Jurkat, Clone E6-1 (cell line): ENCODE data around the gene TBC1D14.
A peak's percentile ranks its signal among the peaks of the same experiment; 100 is the strongest.

Experiments used
- DNase-seq: peaks from one replicate; pipeline ENCODE4 v3.0.0-alpha.2; 2011; ENCODE audit warnings: low read depth, low spot score
- H3K4me3 ChIP-seq: 2 replicates; pipeline ENCODE4 v1.5.1; 2011; ENCODE audit warnings: mild to moderate bottlenecking, low read length, control low read depth, moderate library complexity

Gene TBC1D14

DNA sequence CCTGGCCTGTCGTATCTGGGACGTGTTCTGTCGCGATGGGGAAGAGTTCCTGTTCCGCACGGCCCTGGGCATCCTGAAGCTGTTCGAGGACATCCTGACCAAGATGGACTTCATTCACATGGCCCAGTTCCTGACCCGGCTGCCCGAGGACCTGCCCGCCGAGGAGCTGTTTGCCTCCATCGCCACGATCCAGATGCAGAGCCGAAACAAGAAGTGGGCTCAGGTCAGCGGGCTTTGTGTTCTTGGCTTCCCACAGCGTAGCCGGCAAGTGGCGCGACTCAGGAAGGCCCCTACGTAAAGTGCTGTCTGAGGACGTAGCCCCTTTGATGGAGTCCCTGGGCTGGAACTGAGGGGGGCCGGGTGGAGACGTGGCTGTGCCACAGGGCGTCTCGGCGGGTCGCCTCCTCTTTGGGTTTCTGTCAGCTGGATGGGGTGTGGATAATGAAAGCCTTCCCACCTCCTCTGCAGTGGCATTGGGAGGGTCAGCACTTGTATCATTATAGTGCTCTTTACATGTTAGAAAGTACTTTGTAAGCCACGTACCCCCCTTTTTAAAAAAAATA, 115.5 kb downstream of the TBC1D14 start:
- H3K4me3 ChIP-seq: no peak overlapping the region
- DNase-seq: no peak

DNA sequence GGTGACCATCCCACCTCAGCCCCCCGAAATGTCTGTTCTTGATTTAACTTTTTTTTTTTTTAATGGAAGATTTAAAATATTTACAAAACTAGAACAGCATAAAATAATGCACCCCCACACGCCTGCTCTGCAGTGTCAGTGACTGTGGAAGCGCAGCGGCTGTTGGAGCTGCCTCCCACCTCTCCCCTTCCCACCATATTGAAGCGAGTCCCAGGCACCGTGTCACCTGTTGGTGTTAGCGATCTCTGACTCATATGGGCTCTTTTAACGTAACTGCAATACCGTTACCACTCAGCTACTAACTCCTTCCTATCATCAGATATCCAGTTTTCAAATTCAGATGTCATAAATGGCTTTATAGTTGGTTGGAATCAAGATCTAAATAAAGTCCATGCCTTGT, 116.5 kb downstream of the TBC1D14 start:
- no peak overlapping the region for H3K4me3 ChIP-seq

DNA sequence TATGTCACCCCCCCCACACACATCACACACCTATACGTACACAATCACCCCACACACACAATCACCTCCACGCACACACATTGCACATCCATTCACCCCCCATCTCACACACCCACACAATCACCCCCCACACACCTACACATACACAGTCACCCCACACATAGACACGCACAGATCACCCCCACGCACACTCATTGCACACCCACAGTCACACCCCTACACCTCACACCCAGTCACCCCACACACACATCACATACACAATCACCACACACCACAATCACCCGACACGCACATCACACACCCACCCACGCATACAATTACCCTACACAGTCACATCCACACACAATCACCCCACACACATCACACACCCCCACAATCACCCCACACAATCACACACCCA, 117.7 kb downstream of the TBC1D14 start:
- no peak overlapping the region for H3K4me3 ChIP-seq
- DNase-seq: no peak

More for the DNA sequence above, 116.5 kb downstream of the TBC1D14 start:
- no peak for DNase-seq

DNA sequence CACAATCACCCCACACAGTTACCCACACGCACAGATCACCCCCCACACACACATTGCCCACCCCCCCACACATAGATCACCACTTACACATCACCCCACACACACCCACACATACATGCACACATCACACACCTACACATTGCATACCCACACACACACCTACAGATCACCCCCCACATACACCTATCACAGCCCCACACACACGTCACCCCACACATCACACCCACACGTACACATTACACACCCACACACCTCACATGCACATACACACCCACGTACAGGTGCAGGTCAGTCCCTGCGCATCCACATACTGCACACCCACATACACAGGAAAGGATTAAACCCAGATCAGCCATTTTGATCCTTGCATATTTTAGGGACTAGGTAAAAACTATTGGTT, 118.3 kb downstream of the TBC1D14 start:
- DNase-seq: no peak
- H3K4me3 ChIP-seq: no peak overlapping the region

DNA sequence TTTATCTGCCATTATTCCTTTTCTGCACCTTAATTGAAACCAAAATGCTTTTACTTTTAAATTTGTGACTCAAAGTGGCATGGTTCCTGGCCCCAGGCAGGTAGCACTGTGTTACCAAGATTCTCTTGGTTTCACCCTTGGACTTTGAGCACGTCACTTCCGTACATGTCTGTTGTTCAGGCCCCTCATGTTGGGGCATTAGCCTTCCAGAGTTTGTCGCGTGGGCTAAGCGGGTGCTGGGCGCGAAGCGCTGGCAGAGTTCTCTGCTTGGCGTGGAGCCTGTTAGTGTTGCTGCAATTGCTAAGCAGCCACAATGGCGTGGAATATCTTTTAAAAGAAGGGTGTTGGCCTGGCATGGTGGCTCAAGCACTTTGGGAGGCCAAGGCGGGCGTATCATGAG, 119.6 kb downstream of the TBC1D14 start:
- H3K4me3 ChIP-seq: no peak overlapping the region
- DNase-seq: no peak

DNA sequence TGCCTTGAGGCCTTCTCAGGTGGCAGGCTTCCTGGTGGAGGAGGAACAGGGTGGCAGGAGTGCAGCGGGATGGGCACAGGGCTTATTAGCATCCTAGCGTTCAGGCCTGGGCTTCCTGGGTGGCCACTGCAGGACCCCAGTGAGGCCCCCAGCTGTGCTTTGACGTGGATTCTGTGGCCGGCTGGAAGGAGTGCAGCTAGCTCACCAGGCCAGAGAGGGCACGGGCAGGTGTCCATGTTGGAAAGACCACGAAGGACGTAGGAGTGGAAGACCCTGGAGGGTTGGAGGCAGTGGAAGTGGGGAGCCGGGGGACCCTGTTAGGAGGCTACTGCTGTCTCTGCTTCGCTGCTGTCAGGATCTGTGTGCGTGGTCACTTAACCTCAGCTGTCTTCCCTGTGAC, 120.3 kb downstream of the TBC1D14 start:
- no peak for DNase-seq
- H3K4me3 ChIP-seq: no peak overlapping the region

DNA sequence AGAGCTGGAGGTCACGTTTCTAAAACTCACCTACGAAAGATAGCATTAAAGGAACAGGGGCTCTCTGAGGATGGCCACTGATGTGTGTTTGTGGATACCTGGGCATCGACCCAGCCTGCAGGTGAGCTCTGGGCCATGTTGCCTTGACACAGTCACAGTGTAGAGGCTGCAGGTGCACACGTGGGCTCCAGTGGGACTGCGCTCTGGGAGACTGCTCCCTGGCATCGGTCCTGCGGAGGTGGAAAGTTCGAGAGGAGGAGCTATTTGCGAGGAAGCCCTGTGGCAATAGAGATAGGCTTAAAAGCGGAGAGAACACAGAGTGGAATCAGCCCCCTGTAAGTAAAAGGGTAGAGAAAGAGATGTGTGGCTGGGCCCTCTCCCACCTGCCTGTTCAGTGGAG, 121.2 kb downstream of the TBC1D14 start:
- no peak for DNase-seq
- no peak overlapping the region for H3K4me3 ChIP-seq

DNA sequence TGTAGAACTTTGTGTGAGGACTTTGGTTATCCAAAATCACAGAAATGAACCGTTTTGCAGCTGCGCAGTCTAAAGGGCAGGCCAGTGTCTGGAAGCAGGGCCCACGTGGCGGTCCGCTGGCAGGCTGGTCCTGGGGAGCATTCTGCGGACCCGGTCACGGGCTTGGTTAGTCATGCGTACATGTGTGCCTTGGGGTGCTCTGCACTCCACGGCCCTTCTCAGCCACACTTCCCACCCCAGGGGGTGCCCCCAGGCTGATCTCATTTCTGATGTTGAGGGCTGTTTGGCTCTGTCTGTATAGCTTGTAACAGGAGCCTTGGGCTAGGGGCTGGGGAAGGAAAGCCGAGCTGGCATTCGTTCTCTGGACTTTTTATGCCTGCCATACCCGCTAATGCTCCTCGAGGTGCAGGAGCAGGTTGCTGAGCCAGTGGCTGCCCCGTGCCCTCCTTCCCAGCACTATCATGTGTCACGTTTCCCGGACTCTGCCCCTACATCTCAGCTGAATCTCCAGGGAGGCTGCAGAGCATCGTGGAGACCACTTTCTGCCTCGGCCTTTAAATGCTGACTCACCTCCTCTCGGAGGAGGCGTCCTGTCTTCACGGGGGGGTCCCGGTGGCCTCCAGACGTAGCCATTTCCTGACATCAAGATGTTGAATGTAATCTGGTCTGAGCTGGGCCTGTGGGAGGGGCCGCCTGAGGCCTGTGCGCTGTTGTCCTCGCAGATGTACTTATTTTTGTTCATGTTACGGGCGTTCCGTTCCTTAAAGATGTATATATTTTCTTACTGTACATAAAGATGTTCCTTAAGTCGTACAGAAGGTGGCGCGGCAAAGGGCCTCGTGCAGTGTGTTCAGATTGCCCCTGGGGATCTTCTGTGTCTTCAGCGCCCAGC, 122.2 kb downstream of the TBC1D14 start:
- DNase-seq: no peak
- no peak overlapping the region for H3K4me3 ChIP-seq

DNA sequence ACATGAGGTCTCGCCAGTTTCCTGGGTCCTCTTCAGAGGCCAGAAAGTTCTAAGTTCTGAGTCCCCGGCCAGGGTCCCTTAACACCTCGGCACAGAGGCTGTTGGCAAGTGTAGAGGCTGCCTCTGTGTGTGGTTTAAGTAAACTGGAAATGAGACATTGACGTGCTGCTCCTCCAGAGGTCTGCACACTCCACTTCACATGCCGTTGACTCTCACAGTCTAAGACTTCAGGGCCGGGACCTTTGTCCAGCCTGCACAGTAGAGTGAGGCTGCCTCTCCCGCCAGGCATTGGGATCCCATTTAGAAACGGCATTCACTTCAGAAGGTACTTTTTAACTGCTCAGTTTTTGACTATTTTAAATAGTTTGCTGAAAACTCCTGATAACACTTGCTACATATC, 123.0 kb downstream of the TBC1D14 start:
- no peak for DNase-seq
- H3K4me3 ChIP-seq: no peak overlapping the region

DNA sequence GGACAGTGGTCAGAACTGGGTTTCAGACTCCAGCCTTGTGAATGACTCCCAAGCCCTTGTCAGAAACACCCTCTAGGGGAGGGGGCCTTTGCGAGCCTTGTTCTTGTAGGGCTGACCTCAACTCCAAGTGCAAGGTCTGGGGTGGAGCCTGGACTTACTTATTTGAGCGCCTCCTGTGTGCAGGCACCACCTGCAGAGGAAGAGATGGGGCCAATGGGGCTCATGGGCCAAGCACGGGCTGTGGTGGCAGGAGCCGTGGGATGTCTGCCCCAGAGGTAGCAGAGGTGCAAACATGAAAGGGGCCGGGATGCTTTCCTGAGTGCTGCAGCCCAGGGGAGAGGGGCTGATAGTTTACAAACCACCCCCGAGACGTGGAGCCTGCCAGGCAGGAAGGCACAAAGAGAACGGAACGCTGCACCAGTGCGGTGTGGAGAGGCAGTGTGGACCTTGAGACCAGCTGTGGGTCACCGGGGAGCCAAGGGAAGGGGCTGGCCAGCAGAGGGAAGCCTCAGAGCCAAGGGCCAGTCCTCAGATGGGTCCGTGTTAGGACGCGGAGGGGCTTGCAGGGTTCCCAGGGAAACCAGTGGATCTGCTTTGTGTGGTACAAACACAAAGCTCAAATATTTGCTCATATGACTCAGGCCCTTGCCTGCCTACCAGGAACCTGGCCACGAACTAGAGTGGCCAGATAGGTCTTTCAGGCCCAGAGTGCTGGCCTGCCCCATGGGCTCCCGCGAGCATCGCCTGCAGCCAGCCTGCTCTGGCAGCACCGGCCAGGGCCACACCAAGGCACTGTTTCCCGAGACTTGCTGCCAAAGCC, 124.8 kb downstream of the TBC1D14 start:
- no peak for DNase-seq
- H3K4me3 ChIP-seq: no peak overlapping the region

DNA sequence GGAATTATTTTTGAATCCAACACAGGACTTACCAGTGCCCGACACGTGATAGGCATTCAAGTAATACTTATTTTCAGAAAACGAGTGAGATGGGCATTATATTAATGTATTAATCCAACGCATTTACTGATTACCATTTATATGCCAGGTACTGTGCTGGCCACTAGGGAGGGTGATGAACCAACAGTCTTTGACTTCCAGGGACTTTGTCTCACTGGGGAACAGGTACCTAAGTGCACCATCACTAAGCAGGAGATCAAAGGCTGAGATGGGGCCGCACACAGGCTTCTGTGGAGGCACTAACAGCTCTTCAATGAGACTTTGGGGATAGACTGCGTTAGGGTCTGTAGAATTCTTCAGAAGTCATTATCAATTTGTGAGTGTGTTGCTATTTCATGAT, 127.8 kb downstream of the TBC1D14 start:
- no peak for DNase-seq
- no peak overlapping the region for H3K4me3 ChIP-seq

DNA sequence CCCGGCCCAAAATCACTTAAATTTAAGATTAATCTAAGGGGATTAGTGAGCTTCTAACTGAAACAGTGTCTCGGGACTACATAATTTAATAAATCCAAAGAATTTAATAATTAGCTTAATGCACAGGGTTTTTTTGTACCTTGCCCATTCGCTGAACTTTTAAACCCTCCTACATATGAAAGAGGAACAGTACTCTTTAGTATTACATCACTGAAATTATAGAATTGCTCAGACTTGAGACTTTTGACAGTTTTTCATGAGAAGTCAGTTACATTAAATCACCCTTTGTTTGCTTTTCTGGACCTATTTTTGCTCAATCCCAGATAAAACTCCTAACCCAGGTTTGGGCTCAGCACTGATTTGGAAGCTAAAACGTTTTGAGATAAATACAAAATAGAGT, 131.1 kb downstream of the TBC1D14 start:
- DNase-seq: no peak
- no peak overlapping the region for H3K4me3 ChIP-seq

DNA sequence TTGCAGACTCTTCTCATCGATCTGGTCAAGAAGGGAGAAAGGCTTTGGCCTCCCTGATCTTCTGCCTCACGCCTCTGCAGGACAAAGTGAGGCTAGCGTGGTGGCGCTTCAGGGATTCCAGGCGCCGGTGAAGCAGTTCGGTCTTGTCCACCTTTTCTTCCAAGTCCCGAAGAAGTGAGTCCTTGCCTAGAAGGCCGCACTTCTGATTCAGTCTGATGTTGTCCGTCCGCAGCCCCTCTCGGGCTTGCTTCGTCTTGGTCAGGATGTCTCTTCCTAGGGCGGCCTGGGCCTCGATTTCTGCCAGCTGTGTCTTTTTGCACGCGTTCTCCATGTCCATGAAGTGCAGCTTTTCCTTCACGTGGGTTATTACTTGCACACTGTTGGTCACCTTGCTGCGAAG, 131.6 kb downstream of the TBC1D14 start:
- no peak overlapping the region for H3K4me3 ChIP-seq
- DNase-seq: no peak

DNA sequence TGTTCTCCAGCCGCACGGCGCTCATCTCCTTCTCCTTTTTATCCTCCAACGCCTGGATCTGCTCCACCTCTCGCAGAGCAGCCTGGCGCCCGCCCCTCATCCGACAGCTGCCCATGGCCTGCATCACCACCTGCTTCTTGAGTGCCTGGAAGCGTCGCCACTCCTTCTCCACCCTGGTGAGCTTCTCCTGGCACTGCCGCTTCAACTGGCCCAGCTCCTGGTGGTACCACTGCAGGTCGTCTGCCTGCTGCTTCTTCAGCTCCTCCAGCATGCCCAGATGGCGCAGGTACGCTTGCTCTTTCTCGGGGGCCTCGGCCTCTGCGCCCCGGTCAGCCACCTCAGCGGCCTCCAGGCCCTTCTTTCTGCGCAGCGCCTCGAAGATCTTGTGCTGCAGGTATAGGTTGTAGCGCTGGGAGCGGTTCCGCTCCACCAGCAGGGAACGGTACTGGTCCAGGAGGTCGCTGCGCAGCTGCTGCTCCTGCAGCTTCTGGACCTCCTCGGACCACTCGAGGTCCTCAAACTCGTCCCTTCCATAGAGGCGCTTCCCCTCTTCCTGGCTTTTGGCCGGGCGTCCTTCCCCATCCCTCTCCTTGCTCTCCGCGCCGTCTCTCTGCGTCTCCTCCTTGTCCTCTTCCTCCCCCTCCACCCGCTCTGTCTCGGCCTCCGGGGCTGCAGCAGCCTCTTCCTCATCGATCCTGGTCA, 132.3 kb downstream of the TBC1D14 start:
- DNase-seq: no peak
- peak overlapping the region; percentile 63 for H3K4me3 ChIP-seq

DNA sequence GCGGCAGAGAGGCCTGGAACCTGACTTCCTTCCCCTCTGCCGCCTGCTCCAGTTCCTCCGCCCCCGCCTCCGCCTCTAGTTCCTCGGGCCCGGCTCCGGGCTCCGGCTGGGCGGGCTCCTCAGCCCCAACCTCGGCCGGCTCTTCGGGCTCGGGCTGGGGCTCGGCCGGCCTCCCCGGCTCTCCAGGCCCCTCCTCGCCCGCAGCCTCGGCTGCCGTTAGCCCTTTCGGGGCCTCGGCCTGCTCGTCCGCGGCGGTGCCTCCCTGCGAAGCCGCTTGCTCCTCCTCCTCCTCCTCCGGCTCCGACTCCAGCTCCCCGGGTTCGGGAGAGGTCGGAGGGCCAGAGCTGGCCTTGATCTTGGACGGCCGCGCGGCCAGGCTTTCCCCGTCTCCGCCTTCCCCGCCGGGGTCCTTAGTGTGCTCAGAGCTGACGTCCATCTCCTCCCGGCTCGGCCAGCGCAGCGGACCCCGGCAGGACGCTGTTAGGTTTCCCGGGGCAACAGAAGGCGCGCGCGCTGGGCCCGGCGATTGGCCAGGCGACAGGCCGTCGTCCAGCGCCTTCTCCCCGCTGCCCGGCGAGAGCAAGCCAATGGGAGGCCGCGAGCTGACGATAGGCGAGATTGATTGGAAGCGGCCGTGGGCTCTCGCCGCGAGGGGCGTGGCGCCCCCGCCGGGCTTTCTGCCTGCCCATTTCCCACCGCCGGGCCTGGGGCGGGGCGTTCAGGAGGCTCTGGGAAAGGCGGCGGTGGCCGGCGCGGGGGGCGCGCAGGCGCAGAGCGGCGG, 133.1 kb downstream of the TBC1D14 start:
- DNase-seq: peak; percentile 81
- peak overlapping the region; percentile 63 for H3K4me3 ChIP-seq

DNA sequence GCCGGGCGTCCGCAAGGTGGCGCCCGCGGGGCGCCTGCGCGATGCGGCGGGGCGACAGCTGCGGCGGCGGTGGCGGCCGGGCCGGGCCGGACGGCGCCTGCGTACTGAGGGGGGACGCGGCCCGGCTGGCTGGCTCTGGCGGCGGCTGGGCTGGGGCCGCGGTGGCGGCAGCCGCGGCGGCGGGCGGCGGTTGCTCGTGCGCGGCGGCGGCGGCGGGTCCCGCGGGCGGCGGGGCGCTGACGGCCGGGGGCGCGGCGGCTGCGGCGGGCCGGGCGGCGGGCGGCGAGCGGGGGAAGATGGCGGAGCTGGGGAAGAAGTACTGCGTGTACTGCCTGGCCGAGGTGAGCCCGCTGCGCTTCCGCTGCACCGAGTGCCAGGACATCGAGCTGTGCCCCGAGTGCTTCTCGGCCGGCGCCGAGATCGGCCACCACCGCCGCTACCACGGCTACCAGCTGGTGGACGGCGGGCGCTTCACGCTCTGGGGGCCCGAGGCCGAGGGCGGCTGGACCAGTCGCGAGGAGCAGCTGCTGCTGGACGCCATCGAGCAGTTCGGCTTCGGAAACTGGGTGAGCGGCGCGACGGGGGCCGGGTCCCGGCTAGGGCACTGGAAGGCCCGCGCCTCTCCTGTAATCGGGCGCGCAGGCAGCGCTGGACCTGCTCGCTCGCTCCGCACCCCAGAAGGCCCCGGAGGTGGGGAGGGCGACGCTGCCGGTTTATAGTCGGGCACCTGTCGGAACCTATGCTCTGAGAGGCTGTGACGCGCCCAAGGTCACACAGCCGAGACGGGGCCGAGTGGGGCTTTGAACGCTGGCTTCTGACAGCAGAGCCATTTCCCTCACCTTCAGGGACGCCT, 133.9 kb downstream of the TBC1D14 start, which contains the start of gene TADA2B:
Gene TADA2B (plus strand): TSS at position 89 of the 853 bp plus-strand sequence. CDS start 208 bp downstream, at position 297.
- DNase-seq: no peak
- peak within 1 kb of the TSS; percentile 76 for H3K4me3 ChIP-seq

DNA sequence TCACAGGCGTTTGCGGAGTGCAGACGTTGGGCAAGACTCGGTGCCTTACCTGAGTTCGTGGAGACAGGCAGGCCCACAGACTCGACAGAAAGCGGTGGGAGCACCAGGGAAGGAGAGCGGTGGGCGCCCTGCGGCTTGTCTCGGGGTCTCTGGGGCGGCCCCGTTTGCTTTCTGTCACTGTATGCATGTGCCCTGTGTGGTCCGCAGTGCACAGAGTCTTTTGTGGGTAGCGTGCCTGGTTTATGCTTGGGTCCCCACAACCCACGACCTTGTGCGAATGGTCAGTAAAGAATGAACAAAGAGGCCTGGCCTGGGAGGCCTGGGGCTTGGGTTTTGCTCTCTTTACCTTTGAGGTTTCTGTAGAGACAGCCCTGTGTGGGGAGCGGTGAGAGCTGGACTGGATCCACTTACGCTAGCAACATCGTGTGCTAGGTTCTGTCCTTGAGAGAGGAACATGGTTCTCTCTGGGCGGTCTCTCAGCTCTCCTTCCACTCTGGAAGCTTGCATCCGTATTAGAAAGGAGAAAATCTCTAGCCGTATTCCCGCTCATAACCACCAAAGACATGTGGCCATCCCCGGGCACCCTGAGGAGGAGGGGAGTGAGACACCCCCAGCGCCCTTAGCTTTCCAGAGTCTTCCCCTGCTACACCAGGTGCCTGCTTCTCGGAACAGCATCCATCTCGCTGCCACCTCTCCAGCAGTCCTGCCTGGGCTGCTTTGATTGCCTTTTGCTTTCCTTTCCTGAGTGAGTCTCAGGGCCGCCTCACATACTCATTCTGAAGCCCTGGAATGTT, 134.7 kb downstream of the TBC1D14 start:
- H3K4me3 ChIP-seq: peak overlapping the region; percentile 76
- no peak for DNase-seq
